Measurements from ENCODE around the gene MYLIP.

The MYLIP gene

DNA sequence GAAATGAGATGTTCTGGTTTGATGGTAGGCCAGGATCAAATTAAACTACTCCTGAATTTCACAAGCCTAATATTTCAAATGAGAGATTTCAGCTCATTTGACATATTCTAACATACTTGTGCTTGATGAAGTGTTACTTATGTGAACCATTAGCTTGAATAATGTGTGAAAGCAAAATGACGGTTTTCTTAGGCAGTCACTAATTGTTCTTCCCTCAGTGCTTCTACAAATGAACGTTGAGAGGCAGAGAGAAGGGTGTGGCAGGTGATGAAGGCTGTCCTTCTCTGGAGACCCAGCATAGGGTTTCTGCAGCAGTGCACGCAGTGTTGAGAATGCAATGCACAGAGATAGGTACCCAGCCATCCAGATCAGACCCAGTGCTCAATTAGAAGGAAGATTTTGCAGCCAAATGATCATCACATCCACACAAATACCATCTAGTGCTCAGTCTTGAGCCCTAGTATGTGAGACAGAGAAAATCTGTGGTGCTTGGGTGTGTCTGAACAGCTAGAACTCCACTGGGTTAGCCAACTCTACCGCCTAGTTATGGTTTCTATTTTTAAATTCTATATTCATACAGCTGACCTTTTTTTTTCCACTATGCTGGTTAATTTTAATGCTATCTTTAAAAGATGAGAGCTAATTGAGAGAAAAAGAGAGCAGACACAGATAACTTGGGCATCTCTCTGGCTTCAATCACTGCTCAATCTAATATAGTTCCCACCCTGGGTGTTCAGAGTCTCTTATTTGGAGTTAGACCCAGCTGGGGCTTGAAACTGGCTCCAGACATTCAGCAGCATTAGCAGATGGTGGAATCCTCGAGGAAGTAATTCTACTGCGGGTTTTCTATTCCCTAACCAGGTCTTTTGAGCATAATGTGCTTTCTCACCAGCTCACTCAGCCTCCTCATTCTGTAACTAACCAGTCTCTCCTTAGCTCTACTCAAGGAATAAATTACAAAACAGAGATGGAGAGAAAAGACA lies 4.4 kb upstream of the MYLIP start:
- H3K9me3 ChIP-seq = no peaks in the 10 kb centered on the region
- H3K4me1 ChIP-seq = no peaks in the 10 kb centered on the region; the same call in 1 of the 2 replicates
- H3K4me3 ChIP-seq = no peak overlapping the region
- peaks cover 5% of the 10 kb centered on the region; the same call in 1 of the 2 replicates for H3K36me3 ChIP-seq (replicated peaks)
- no peaks in the 10 kb centered on the region for H3K27me3 ChIP-seq (ENCODE audit: low read depth)
- DNase-seq (ENCODE audit: low spot score in 2 of 2) = no peak
- in situ Hi-C loops (cut with MboI; ENCODE audit: low sequenced_read_pairs) = loop anchor here (5.0 kb wide), 1 partner anchor 432 kb away; no protein-coding TSS in a partner anchor

GRCh38 chr6:16126056-16126455 lies 2.8 kb upstream of the MYLIP start:
- Histone ChIP-seq H3K4me3 (no peak overlapping the region), H3K36me3 (replicated peaks) (peaks cover 6% of the 10 kb centered on the region), H3K4me1 (no peaks in the 10 kb centered on the region; the same call in 1 of the 2 replicates), H3K9me3 (no peaks in the 10 kb centered on the region), H3K27me3 (ENCODE audit: low read depth) (no peaks in the 10 kb centered on the region)
- DNase-seq (ENCODE audit: low spot score in 2 of 2) = no peak
- in situ Hi-C loops (cut with MboI; ENCODE audit: low sequenced_read_pairs) = loop anchor here (5.0 kb wide), 1 partner anchor 434 kb away; no protein-coding TSS in a partner anchor

DNA sequence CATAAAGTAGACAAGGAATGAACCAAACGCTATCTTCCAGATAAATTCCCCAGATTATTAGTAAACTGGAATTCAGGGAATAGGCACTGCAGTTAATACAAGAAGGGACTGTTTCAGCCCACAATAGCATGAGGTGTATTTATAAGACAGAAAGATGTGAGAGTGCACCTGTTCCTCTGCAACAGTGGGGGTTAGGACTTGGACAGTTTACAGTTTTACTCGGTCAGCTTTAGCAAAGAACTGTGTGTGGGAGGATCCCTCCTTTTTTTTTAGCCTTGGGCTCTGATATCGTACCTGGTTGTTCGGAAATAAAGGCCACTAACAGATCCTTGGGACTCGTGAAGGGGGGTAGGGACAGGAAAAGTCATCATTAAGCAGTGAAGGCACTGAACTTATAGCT lies 2.0 kb upstream of the MYLIP start:
- Histone ChIP-seq H3K4me3 (no peak overlapping the region), H3K27me3 (ENCODE audit: low read depth) (no peaks in the 10 kb centered on the region), H3K9me3 (no peaks in the 10 kb centered on the region), H3K36me3 (replicated peaks) (peaks cover 14% of the 10 kb centered on the region), H3K4me1 (peaks cover 6% of the 10 kb centered on the region)
- no peak for DNase-seq (ENCODE audit: low spot score in 2 of 2)
- in situ Hi-C loops (cut with MboI; ENCODE audit: low sequenced_read_pairs) = loop anchor here (5.0 kb wide), 1 partner anchor 435 kb away; no protein-coding TSS in a partner anchor

- Histone ChIP-seq H3K9me3 (no peaks in the 10 kb centered on the region), H3K27me3 (ENCODE audit: low read depth) (no peaks in the 10 kb centered on the region), H3K36me3 (replicated peaks) (peaks cover 19% of the 10 kb centered on the region), H3K4me3 (no peak overlapping the region), H3K4me1 (peaks cover 11% of the 10 kb centered on the region)
- in situ Hi-C loops (cut with MboI; ENCODE audit: low sequenced_read_pairs) = loop anchor here (5.0 kb wide), 1 partner anchor 435 kb away; no protein-coding TSS in a partner anchor
- no peak for DNase-seq (ENCODE audit: low spot score in 2 of 2)
Observed at GRCh38 chr6:16127471-16127870, 1.4 kb upstream of the MYLIP start.

DNA sequence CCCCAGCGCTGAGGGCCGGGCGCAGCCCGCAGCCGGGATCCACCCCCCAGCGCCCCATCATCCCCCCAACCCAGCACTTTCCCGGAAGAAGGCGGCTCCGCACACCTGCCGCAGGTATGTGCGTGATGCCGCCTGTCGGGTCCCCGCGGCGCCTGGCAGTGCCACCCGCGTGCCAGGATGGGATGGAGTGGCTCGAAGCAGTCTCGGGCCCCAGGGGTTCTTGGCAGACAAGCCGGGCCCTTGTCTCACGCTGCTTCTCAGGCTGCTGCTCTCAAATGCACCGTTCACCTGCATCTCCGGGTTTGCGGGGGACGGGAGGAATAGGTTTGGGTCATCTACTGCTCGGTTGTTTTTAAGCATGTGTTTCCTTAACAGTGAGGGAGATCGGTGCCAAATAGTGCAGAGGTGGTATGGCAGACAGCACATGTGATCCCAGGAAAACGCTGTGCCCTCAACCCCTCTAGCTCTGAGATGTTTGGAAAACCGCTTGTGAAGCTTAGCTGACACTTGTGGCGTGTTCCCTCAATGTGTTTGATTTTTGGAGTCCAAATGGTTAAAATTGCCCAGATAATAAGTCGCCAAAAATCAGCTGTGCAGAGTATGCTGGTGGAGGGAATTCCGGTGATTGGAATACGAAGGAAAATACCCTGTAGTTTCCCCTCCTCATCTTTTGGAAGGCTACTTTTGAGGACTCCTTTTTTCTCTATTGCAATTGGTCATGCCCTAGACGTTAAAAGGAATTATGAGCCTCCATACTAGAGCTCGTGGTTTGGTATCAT lies 926 bp downstream of the MYLIP start:
- peak overlapping the region; percentile 99 for H3K4me3 ChIP-seq
- H3K9me3 ChIP-seq = no peaks in the 10 kb centered on the region
- peak in 1 of 2 experiments; percentile 12 for DNase-seq (ENCODE audit: low spot score in 2 of 2)
- peaks cover 33% of the 10 kb centered on the region for H3K4me1 ChIP-seq
- no peaks in the 10 kb centered on the region for H3K27me3 ChIP-seq (ENCODE audit: low read depth)
- in situ Hi-C loops (cut with MboI; ENCODE audit: low sequenced_read_pairs) = loop anchor here (5.0 kb wide), 1 partner anchor 438 kb away; no protein-coding TSS in a partner anchor
- peaks cover 37% of the 10 kb centered on the region for H3K36me3 ChIP-seq (replicated peaks)

- DNase-seq (ENCODE audit: low spot score in 2 of 2) = no peak
- H3K4me1 ChIP-seq = peaks cover 39% of the 10 kb centered on the region
- in situ Hi-C loops (cut with MboI; ENCODE audit: low sequenced_read_pairs) = no loop called here
- H3K9me3 ChIP-seq = no peaks in the 10 kb centered on the region
- H3K36me3 ChIP-seq (replicated peaks) = peaks cover 41% of the 10 kb centered on the region
- H3K27me3 ChIP-seq (ENCODE audit: low read depth) = no peaks in the 10 kb centered on the region
- H3K4me3 ChIP-seq = peak overlapping the region; percentile 99
Observed at GRCh38 chr6:16130437-16130891, 1.6 kb downstream of the MYLIP start.

- Histone ChIP-seq H3K4me3 (peak overlapping the region; percentile 99), H3K36me3 (replicated peaks) (peaks cover 41% of the 10 kb centered on the region), H3K27me3 (ENCODE audit: low read depth) (no peaks in the 10 kb centered on the region), H3K4me1 (peaks cover 39% of the 10 kb centered on the region), H3K9me3 (no peaks in the 10 kb centered on the region)
- in situ Hi-C loops (cut with MboI; ENCODE audit: low sequenced_read_pairs) = no loop called here
- DNase-seq (ENCODE audit: low spot score in 2 of 2) = peak in 1 of 2 experiments; percentile 77
Observed at GRCh38 chr6:16130932-16131387, 2.1 kb downstream of the MYLIP start.

GRCh38 chr6:16132909-16133308 lies 4.0 kb downstream of the MYLIP start:
- no peak for DNase-seq (ENCODE audit: low spot score in 2 of 2)
- peak overlapping the region; percentile 2; the same call in 1 of the 2 replicates for H3K4me3 ChIP-seq
- H3K27me3 ChIP-seq (ENCODE audit: low read depth) = no peaks in the 10 kb centered on the region
- no peaks in the 10 kb centered on the region for H3K9me3 ChIP-seq
- in situ Hi-C loops (cut with MboI; ENCODE audit: low sequenced_read_pairs) = no loop called here
- peaks cover 44% of the 10 kb centered on the region for H3K4me1 ChIP-seq
- H3K36me3 ChIP-seq (replicated peaks) = peaks cover 41% of the 10 kb centered on the region

GRCh38 chr6:16134430-16134829 lies 5.5 kb downstream of the MYLIP start:
- in situ Hi-C loops (cut with MboI; ENCODE audit: low sequenced_read_pairs) = no loop called here
- Histone ChIP-seq H3K4me1 (peaks cover 44% of the 10 kb centered on the region), H3K4me3 (no peak overlapping the region), H3K9me3 (no peaks in the 10 kb centered on the region), H3K36me3 (replicated peaks) (peaks cover 37% of the 10 kb centered on the region), H3K27me3 (ENCODE audit: low read depth) (no peaks in the 10 kb centered on the region)
- DNase-seq (ENCODE audit: low spot score in 2 of 2) = no peak

- no peak for DNase-seq (ENCODE audit: low spot score in 2 of 2)
- peaks cover 37% of the 10 kb centered on the region for H3K36me3 ChIP-seq (replicated peaks)
Observed at GRCh38 chr6:16135066-16135465, 6.2 kb downstream of the MYLIP start.

DNA sequence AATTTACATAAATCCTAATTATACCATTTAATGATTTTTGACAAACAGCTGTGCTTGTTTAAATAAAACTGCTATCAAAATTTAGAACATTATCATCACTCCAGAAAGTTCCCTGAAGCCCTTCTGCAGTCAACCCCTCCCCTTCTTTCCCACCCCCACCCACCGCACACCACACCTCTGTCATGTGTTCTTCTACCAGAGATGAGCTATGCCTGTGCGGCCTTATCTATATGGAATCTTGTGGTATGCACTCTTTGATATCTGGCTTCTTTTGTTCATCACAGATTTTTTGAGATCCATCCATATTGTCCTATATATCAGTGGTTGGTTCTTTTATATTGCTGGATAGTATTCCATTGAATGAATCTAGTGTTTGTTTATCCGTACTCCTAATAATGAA lies 7.2 kb downstream of the MYLIP start:
- Histone ChIP-seq H3K9me3 (no peaks in the 10 kb centered on the region), H3K36me3 (replicated peaks) (peaks cover 44% of the 10 kb centered on the region), H3K4me3 (no peak overlapping the region), H3K4me1 (peaks cover 44% of the 10 kb centered on the region), H3K27me3 (ENCODE audit: low read depth) (no peaks in the 10 kb centered on the region)
- in situ Hi-C loops (cut with MboI; ENCODE audit: low sequenced_read_pairs) = no loop called here
- DNase-seq (ENCODE audit: low spot score in 2 of 2) = no peak

More at GRCh38 chr6:16135066-16135465, 6.2 kb downstream of the MYLIP start:
- Histone ChIP-seq H3K9me3 (no peaks in the 10 kb centered on the region), H3K27me3 (ENCODE audit: low read depth) (no peaks in the 10 kb centered on the region), H3K4me3 (no peak overlapping the region), H3K4me1 (peaks cover 44% of the 10 kb centered on the region)
- in situ Hi-C loops (cut with MboI; ENCODE audit: low sequenced_read_pairs) = no loop called here

GRCh38 chr6:16136621-16137450 lies 8.0 kb downstream of the MYLIP start:
- no peaks in the 10 kb centered on the region for H3K27me3 ChIP-seq (ENCODE audit: low read depth)
- H3K4me3 ChIP-seq = no peak overlapping the region
- DNase-seq (ENCODE audit: low spot score in 2 of 2) = no peak
- H3K4me1 ChIP-seq = peaks cover 38% of the 10 kb centered on the region
- in situ Hi-C loops (cut with MboI; ENCODE audit: low sequenced_read_pairs) = no loop called here
- H3K36me3 ChIP-seq (replicated peaks) = peaks cover 44% of the 10 kb centered on the region
- H3K9me3 ChIP-seq = no peaks in the 10 kb centered on the region

- H3K36me3 ChIP-seq (replicated peaks) = peaks cover 45% of the 10 kb centered on the region
Observed at GRCh38 chr6:16137451-16137801, 8.5 kb downstream of the MYLIP start.

More at GRCh38 chr6:16137451-16137801, 8.5 kb downstream of the MYLIP start:
- no peak overlapping the region for H3K4me3 ChIP-seq
- in situ Hi-C loops (cut with MboI; ENCODE audit: low sequenced_read_pairs) = no loop called here
- no peak for DNase-seq (ENCODE audit: low spot score in 2 of 2)
- peaks cover 33% of the 10 kb centered on the region for H3K4me1 ChIP-seq
- H3K9me3 ChIP-seq = no peaks in the 10 kb centered on the region
- H3K27me3 ChIP-seq (ENCODE audit: low read depth) = no peaks in the 10 kb centered on the region
